Karpas-422 (cell line): ENCODE measurements around the gene TIMM8A. TPM values are rescaled to one million over a fixed set of nuclear protein-coding genes. Genes with fewer than 3 reads are reported as not detected.
A peak's percentile ranks its signal among the peaks of the same experiment; 100 is the strongest.

Experiments used
- DNase-seq: peaks from one replicate; pipeline ENCODE4 v3.0.0-alpha.2; 2015
- H2AFZ ChIP-seq: fragments of 200-600 bp; sonication (generic); 2 replicates; pipeline ENCODE4 v1.6.1; 2014; ENCODE audit warnings: antibody characterized with exemption, low read length, mixed read lengths
- H3K27ac ChIP-seq: fragments of 200-600 bp; sonication (generic); 2 replicates; pipeline ENCODE4 v1.5.1; 2014; ENCODE audit warnings: mild to moderate bottlenecking, low read length, moderate library complexity
- H3K27me3 ChIP-seq: fragments of 200-600 bp; sonication (generic); 2 replicates; pipeline ENCODE4 v1.6.1; 2014; ENCODE audit warnings: low read length, mixed read lengths
- H3K36me3 ChIP-seq: fragments of 200-600 bp; sonication (generic); 2 replicates; pipeline ENCODE4 v1.6.1; 2014; ENCODE audit warnings: low read length, mixed read lengths; ENCODE audit not compliant: insufficient read depth
- H3K4me1 ChIP-seq: fragments of 200-600 bp; sonication (generic); 2 replicates; pipeline ENCODE4 v1.6.1; 2014; ENCODE audit warnings: mild to moderate bottlenecking, low read length, mixed read lengths
- H3K4me2 ChIP-seq: fragments of 200-600 bp; sonication (generic); 2 replicates; pipeline ENCODE4 v1.6.1; 2014; ENCODE audit warnings: low read length, low read depth, mild to moderate bottlenecking; ENCODE audit not compliant: poor library complexity, severe bottlenecking
- H3K4me3 ChIP-seq: fragments of 200-600 bp; sonication (generic); 2 replicates; pipeline ENCODE4 v1.5.1; 2014; ENCODE audit warnings: mild to moderate bottlenecking, antibody characterized with exemption, low read length, mixed read lengths
- H3K79me2 ChIP-seq: fragments of 200-600 bp; sonication (generic); 2 replicates; pipeline ENCODE4 v1.6.1; 2014; ENCODE audit warnings: mild to moderate bottlenecking, low read length, mixed read lengths
- H3K9ac ChIP-seq: fragments of 200-600 bp; sonication (generic); 2 replicates; pipeline ENCODE4 v1.6.0; 2014; ENCODE audit warnings: low read length
- H3K9me2 ChIP-seq: fragments of 200-600 bp; sonication (generic), shearing (Covaris generic); replicated peaks from 2 replicates; pipeline ENCODE4 v1.6.0; 2014; ENCODE audit warnings: mild to moderate bottlenecking, low read length, moderate library complexity; ENCODE audit not compliant: insufficient read depth
- H3K9me3 ChIP-seq: fragments of 300-700, 200-600 bp; sonication (generic); 2 replicates; pipeline ENCODE4 v1.6.1; 2014; ENCODE audit warnings: low read length, mixed read lengths
- H4K20me1 ChIP-seq: fragments of 200-600 bp; sonication (generic); 2 replicates; pipeline ENCODE4 v1.6.1; 2014; ENCODE audit warnings: mild to moderate bottlenecking, antibody characterized with exemption, low read length, low read depth; ENCODE audit not compliant: insufficient read depth
- total RNA-seq: library from RNA; depleted of rRNA; stranded (reverse); fragments of >200 nt; shearing (Covaris generic); gene quantifications from 2 replicates; pipeline ENCODE4 v1.2.3, GENCODE V29; 2014; ENCODE audit warnings: low replicate concordance

The TIMM8A gene
- total RNA-seq, 1 experiment from 2014 or later = 3.5 TPM

- H3K9me3 ChIP-seq = no peaks in the 10 kb centered on the region
- no peak overlapping the region for H3K4me3 ChIP-seq
- H2AFZ ChIP-seq = no peak overlapping the region
- no peaks in the 10 kb centered on the region for H4K20me1 ChIP-seq
- DNase-seq = no peak
- no peak overlapping the region for H3K9ac ChIP-seq
- no peaks in the 10 kb centered on the region for H3K27me3 ChIP-seq
- H3K9me2 ChIP-seq = no peaks in the 10 kb centered on the region
- H3K4me2 ChIP-seq = no peak overlapping the region
- H3K4me1 ChIP-seq = peaks cover 39% of the 10 kb centered on the region
- no peaks in the 10 kb centered on the region for H3K79me2 ChIP-seq
- H3K36me3 ChIP-seq = peaks cover 27% of the 10 kb centered on the region; the same call in 1 of the 2 replicates
- peak overlapping the region; percentile 86 for H3K27ac ChIP-seq
These were observed 21.1 kb upstream of the TIMM8A start for GRCh38 chrX:101369687-101370086.

GRCh38 chrX:101368800-101369199, 20.3 kb upstream of the TIMM8A start:
- DNase-seq = no peak
- H3K9ac ChIP-seq = no peak overlapping the region
- H2AFZ ChIP-seq = no peak overlapping the region
- H3K4me1 ChIP-seq = peaks cover 39% of the 10 kb centered on the region
- H3K79me2 ChIP-seq = no peaks in the 10 kb centered on the region
- H3K4me2 ChIP-seq = no peak overlapping the region
- H3K9me3 ChIP-seq = no peaks in the 10 kb centered on the region
- no peaks in the 10 kb centered on the region for H4K20me1 ChIP-seq
- H3K27ac ChIP-seq = peak overlapping the region; percentile 86
- H3K9me2 ChIP-seq = no peaks in the 10 kb centered on the region
- peaks cover 23% of the 10 kb centered on the region; the same call in 1 of the 2 replicates for H3K36me3 ChIP-seq
- no peak overlapping the region for H3K4me3 ChIP-seq
- no peaks in the 10 kb centered on the region for H3K27me3 ChIP-seq

- Histone ChIP-seq H3K27ac (no peak overlapping the region), H3K27me3 (no peaks in the 10 kb centered on the region), H4K20me1 (no peaks in the 10 kb centered on the region), H3K79me2 (no peaks in the 10 kb centered on the region), H2AFZ (no peak overlapping the region), H3K9me2 (no peaks in the 10 kb centered on the region), H3K9me3 (no peaks in the 10 kb centered on the region), H3K9ac (no peak overlapping the region), H3K36me3 (peaks cover 19% of the 10 kb centered on the region; the same call in 1 of the 2 replicates), H3K4me3 (no peak overlapping the region), H3K4me1 (peaks cover 18% of the 10 kb centered on the region), H3K4me2 (no peak overlapping the region)
- DNase-seq = no peak
These were observed 16.8 kb upstream of the TIMM8A start for GRCh38 chrX:101365301-101365795.

- Histone ChIP-seq H3K9ac (no peak overlapping the region), H3K36me3 (peaks cover 27% of the 10 kb centered on the region), H2AFZ (no peak overlapping the region), H3K4me1 (peaks cover 16% of the 10 kb centered on the region), H4K20me1 (no peaks in the 10 kb centered on the region), H3K9me3 (no peaks in the 10 kb centered on the region), H3K27ac (no peak overlapping the region), H3K27me3 (no peaks in the 10 kb centered on the region), H3K4me3 (no peak overlapping the region), H3K4me2 (no peak overlapping the region), H3K9me2 (no peaks in the 10 kb centered on the region), H3K79me2 (no peaks in the 10 kb centered on the region)
- no peak for DNase-seq
These were observed 14.2 kb upstream of the TIMM8A start for GRCh38 chrX:101362757-101363156.

GRCh38 chrX:101362116-101362515, 13.6 kb upstream of the TIMM8A start:
- no peak for DNase-seq
- Histone ChIP-seq H3K4me3 (no peak overlapping the region), H3K36me3 (peaks cover 26% of the 10 kb centered on the region), H2AFZ (no peak overlapping the region), H4K20me1 (no peaks in the 10 kb centered on the region), H3K79me2 (no peaks in the 10 kb centered on the region), H3K4me2 (no peak overlapping the region), H3K9me2 (no peaks in the 10 kb centered on the region), H3K27me3 (no peaks in the 10 kb centered on the region), H3K4me1 (peaks cover 16% of the 10 kb centered on the region), H3K9me3 (no peaks in the 10 kb centered on the region), H3K9ac (no peak overlapping the region), H3K27ac (no peak overlapping the region)

GRCh38 chrX:101360390-101360789, 11.8 kb upstream of the TIMM8A start:
- H3K9me2 ChIP-seq = no peaks in the 10 kb centered on the region
- no peak overlapping the region for H2AFZ ChIP-seq
- H3K27me3 ChIP-seq = no peaks in the 10 kb centered on the region
- peaks cover 22% of the 10 kb centered on the region for H3K36me3 ChIP-seq
- DNase-seq = no peak
- peaks cover 16% of the 10 kb centered on the region for H3K4me1 ChIP-seq
- H3K4me3 ChIP-seq = no peak overlapping the region
- H3K79me2 ChIP-seq = no peaks in the 10 kb centered on the region
- no peaks in the 10 kb centered on the region for H3K9me3 ChIP-seq
- H4K20me1 ChIP-seq = no peaks in the 10 kb centered on the region
- no peak overlapping the region for H3K9ac ChIP-seq
- no peak overlapping the region for H3K4me2 ChIP-seq
- H3K27ac ChIP-seq = no peak overlapping the region

GRCh38 chrX:101359966-101360365, 11.4 kb upstream of the TIMM8A start:
- Histone ChIP-seq H3K4me2 (no peak overlapping the region), H3K9me2 (no peaks in the 10 kb centered on the region)
- no peak for DNase-seq

GRCh38 chrX:101357166-101357795, 8.7 kb upstream of the TIMM8A start:
- Histone ChIP-seq H3K9me2 (no peaks in the 10 kb centered on the region), H2AFZ (no peak overlapping the region), H3K4me2 (no peak overlapping the region), H3K4me1 (peaks cover 11% of the 10 kb centered on the region), H3K9me3 (no peaks in the 10 kb centered on the region), H3K27ac (peak overlapping the region; percentile 63; the same call in 1 of the 2 replicates), H3K79me2 (no peaks in the 10 kb centered on the region), H3K27me3 (no peaks in the 10 kb centered on the region), H3K4me3 (no peak overlapping the region), H4K20me1 (no peaks in the 10 kb centered on the region), H3K9ac (no peak overlapping the region), H3K36me3 (peaks cover 31% of the 10 kb centered on the region)
- DNase-seq = no peak

More at GRCh38 chrX:101359966-101360365, 11.4 kb upstream of the TIMM8A start:
- H4K20me1 ChIP-seq = no peaks in the 10 kb centered on the region
- no peak overlapping the region for H3K27ac ChIP-seq
- no peaks in the 10 kb centered on the region for H3K27me3 ChIP-seq
- H3K79me2 ChIP-seq = no peaks in the 10 kb centered on the region
- H3K4me3 ChIP-seq = no peak overlapping the region
- peaks cover 21% of the 10 kb centered on the region for H3K36me3 ChIP-seq
- H2AFZ ChIP-seq = no peak overlapping the region
- no peaks in the 10 kb centered on the region for H3K9me3 ChIP-seq
- H3K9ac ChIP-seq = no peak overlapping the region
- peaks cover 12% of the 10 kb centered on the region for H3K4me1 ChIP-seq
